Measurements from ENCODE around the gene RAB23.

GRCh38 chr6:57226221-57226620 lies 4.1 kb upstream of the RAB23 start:
- TF ChIP-seq CTCF (IDR thresholded peaks at IDR 0.05) (no peak), POLR2A (IDR thresholded peaks at IDR 0.05) (no peak)

Data from Peyer's patch (tissue), 4 donors.